ENCODE data around the gene SMAD3. TPM values are rescaled to one million over a fixed set of nuclear protein-coding genes. Genes with fewer than 3 reads are reported as not detected.

Gene SMAD3
- total RNA-seq, 1 donor, result 96.3 TPM

- no peak for DNase-seq (ENCODE audit: low read depth)
- H3K4me3 ChIP-seq (ENCODE audit: low read depth, low read length), result no peak overlapping the region
- no peak for TF ChIP-seq CTCF (IDR thresholded peaks at IDR 0.05; ENCODE audit: insufficient read depth, low read length)
Measured at GRCh38 chr15:67198157-67198754, 132.9 kb downstream of the SMAD3 start.

GRCh38 chr15:67199391-67199790, 134.0 kb downstream of the SMAD3 start:
- H3K4me3 ChIP-seq (ENCODE audit: low read depth, low read length), result no peak overlapping the region
- peak; percentile 21 for DNase-seq (ENCODE audit: low read depth)
- no peak for TF ChIP-seq CTCF (IDR thresholded peaks at IDR 0.05; ENCODE audit: insufficient read depth, low read length)

GRCh38 chr15:67199881-67200763, 134.7 kb downstream of the SMAD3 start:
- no peak for TF ChIP-seq CTCF (IDR thresholded peaks at IDR 0.05; ENCODE audit: insufficient read depth, low read length)
- no peak overlapping the region for H3K4me3 ChIP-seq (ENCODE audit: low read depth, low read length)
- peak; percentile 69 for DNase-seq (ENCODE audit: low read depth)

DNA sequence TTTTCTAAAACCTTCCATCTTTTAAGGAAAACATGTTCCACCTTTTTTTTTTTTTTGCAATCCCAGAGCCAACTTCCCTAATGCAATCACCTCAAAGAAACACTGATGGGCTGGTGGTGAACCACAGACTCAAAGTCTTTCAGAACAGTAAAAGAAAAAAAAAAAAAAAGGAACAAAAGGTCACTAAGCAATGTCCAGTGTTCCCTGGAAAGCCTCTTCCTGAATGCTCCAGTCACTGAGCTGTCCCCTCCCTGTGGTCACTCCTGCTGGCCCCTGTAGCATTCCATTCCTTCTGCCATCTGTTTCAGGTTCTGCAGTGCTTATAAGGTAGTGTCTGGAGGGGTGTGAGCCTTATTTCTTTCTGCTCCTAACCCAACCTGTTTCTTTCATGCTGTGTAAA, 135.7 kb downstream of the SMAD3 start:
- no peak for DNase-seq (ENCODE audit: low read depth)
- H3K4me3 ChIP-seq (ENCODE audit: low read depth, low read length), result no peak overlapping the region
- no peak for TF ChIP-seq CTCF (IDR thresholded peaks at IDR 0.05; ENCODE audit: insufficient read depth, low read length)

- no peak for TF ChIP-seq CTCF (IDR thresholded peaks at IDR 0.05; ENCODE audit: insufficient read depth, low read length)
- no peak for DNase-seq (ENCODE audit: low read depth)
- H3K4me3 ChIP-seq (ENCODE audit: low read depth, low read length), result no peak overlapping the region
Measured at GRCh38 chr15:67202091-67202490, 136.7 kb downstream of the SMAD3 start.

DNA sequence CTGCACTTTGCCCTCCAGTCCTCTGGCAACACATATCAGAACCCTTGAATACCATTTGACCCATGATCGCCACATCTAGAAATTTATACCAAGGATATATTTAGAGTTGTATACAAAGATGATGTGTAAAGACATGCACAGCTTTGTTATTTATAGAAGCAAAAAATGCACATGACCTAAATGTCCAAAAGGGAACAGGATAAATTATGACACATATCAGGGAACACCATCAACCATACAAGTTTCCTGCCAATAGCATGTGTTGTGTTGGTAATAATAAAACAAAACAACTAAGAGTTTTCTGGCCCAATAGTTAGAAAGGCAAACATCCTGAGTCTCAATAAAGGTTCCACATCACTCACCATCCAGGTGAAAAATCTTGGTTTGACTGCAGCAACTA, 137.6 kb downstream of the SMAD3 start:
- TF ChIP-seq CTCF (IDR thresholded peaks at IDR 0.05; ENCODE audit: insufficient read depth, low read length), result no peak

More for the DNA sequence above, 137.6 kb downstream of the SMAD3 start:
- no peak overlapping the region for H3K4me3 ChIP-seq (ENCODE audit: low read depth, low read length)
- DNase-seq (ENCODE audit: low read depth), result no peak
